EL (cell line): ENCODE data around the gene EIF2S3B.
"Not testable (repeated sequence)": the region's sequence is repeated elsewhere in the genome, so short reads cannot be mapped to it uniquely, and the experiment has no call there.

Source experiments
- DNase-seq: peaks from one replicate; pipeline ENCODE4 v3.0.0-alpha.2; 2016

EIF2S3B gene

DNA sequence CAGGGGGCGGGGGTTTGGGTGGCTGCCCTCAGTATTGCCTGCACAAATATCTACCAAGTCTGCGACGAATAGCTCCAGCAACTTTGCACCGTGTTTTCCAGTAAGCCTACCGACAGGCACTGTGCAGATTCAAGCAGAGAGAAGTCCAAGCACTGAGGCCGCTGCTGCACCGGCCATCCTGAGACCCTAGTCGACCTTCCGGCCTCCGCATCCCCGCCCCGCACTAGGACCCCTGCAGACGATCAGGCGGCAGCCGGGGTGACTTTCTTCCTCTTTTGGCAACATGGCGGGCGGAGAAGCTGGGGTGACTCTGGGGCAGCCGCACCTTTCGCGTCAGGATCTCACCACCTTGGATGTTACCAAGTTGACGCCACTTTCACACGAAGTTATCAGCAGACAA lies at the start of gene EIF2S3B:
EIF2S3B (plus strand) TSS at position 271 of the 400 bp plus-strand sequence; CDS start at position 284, 13 bp downstream.
- DNase-seq, result no peak

DNA sequence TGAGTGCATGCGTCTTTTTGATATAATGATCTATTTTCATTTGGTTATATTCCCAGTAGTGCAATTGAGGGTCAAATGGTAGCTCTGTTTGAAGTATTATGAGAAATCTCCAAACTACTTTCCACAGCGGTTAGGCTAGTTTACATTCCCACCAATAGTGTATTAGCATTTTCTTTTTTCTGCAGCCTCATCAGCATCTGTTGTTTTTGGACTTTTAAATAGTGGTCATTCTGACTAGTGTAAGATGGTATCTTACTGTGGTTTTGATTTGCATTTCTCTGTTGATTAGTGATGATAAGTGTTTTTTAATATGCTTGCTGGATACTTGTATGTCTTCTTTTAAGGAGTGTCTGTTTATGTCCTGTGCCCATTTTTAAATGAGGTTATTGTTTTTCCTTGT lies 48.8 kb upstream of the EIF2S3B start:
- no peak for DNase-seq

DNA sequence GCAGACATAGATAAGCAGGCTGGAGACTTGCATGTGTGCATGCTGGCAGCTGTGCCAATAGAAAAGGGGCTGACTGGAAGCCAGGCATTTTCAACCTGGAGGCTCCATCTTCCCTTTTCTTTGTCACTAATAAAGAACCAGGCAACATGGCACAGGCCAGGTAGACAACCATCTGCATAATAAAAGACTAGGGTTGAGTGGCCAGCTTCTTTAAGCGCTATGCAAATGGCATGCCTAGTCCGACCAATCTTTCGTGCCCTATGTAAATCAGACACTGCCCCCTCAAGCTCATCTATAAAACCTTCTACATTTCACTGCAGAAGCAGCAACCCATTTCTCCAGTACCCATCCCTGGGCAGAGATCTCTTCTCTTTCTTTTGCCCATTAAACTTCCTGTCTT lies 47.9 kb upstream of the EIF2S3B start:
- no peak for DNase-seq

DNA sequence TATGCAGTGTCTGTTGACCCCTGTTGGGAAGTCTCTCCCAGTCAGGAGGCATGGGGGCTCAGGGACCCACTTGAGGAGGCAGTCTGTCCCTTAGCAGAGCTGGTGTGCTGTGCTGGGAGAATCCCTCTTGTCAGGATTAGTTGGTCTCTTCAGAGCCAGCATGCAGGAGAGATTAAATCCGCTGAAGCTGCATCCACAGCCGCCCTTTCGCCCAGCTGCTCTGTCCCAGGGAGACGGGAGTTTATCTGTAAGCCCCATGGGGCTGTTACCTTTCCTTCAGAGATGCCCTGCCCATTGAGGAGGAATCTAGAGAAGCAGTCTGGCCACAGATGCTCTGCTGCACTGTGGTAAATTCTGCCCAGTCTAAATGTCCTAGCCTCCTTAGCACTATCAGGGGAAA lies 39.4 kb upstream of the EIF2S3B start:
- no peak for DNase-seq

DNA sequence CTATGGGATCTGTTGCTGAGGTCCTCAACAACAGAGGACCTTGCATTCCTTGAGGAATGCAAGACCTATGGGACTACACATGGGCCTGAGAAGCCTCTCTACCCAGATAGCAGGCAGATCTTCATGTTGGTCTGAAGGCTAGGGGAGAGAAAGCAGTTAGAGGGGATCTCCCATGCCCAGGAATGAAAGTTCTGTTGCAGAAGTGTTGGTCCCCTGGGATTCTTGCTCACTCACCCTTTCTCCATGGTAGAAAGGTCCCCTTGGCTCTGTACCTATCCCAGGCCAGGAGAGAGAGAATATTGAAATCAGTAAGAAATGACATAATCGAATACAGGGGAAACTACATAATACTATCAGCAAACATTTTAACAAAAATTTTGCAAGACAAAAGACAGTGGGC lies 36.0 kb upstream of the EIF2S3B start:
- no peak for DNase-seq

DNA sequence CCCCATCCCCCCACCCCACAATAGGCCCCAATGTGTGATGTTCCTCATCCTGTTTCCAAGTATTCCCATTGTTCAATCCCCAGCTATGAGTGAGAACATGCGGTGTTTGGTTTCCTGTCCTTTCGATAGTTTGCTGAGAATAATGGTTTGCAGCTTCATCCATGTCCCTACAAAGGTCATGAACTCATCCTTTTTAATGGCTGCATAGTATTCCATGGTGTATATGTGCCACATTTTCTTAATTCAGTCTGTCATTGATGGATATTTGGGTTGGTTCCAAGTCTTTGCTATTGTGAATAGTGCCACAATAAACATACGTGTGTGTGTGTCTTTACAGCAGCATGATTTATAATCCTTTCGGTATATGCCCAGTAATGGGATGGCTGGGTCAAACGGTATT lies 32.9 kb upstream of the EIF2S3B start:
- not testable (repeated sequence) for DNase-seq

DNA sequence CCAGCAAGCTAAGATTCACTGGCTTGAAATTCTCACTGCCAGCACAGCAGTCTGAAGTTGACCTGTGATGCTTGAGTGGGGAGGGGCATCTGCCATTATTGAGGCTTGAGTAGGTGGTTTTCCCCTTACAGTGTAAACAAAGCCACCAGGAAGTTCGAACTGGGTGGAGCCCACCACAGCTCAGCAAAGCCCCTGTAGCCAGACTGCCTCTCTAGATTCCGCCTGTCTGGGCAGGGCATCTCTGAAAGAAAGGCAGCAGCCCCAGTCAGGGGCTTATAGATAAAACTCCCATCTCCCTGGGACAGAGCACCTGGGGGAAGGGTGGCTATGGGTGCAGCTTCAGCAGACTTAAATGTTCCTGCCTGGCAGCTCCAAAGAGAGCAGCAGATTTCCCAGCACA lies 23.8 kb upstream of the EIF2S3B start:
- not testable (repeated sequence) for DNase-seq

DNA sequence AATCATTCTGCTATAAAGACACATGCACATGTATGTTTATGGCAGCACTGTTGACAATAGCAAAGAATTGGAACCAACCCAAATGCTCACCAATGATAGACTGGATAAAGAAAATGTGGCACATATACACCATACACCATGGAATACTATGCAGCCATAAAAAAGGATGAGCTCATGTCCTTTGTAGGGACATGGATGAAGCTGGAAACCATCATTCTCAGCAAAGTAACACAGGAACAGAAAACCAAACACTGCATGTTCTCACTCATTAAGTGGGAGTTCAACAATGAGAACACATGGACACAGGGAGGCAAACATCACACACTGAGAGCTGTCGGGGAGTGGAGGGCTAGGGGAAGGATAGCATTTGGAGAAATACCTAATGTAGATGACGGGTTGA lies 18.4 kb upstream of the EIF2S3B start:
- DNase-seq, result not testable (repeated sequence)

DNA sequence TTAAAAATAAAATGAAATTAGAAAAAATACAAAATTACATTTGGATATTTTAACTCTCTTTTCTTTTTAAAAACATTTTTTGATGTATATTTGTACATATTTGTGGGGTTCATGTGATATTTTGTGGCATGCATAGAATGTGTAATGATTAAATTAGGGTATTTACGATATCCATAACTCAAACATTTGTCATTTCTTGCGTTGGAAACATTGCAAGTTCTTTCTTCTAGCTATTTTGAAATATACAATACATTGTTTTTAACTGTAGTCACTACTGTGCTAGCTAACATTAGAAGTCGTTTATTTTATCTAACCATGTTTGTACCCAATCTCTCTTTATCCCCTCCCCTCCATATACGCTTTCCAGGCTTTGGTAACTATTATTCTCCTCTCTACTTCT lies 13.9 kb upstream of the EIF2S3B start:
- no peak for DNase-seq

DNA sequence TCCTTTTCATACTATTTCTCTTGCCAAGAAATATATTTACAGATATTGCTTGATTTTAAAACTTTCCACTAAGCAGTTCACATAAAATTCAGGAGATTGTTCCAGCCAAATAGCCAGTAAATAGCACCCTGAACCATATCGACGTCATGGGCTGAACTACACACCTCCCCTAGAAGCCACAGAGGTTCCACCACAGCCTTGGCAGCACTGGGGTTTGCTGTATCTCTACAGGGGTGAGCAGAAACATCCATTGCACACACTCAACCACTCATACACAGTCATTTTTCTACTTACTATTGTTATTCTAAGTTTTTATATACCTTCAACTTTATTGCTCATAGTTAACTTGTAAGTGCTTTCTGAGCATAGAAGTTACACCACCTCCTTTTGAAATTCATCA lies 8.1 kb upstream of the EIF2S3B start:
- DNase-seq, result no peak

DNA sequence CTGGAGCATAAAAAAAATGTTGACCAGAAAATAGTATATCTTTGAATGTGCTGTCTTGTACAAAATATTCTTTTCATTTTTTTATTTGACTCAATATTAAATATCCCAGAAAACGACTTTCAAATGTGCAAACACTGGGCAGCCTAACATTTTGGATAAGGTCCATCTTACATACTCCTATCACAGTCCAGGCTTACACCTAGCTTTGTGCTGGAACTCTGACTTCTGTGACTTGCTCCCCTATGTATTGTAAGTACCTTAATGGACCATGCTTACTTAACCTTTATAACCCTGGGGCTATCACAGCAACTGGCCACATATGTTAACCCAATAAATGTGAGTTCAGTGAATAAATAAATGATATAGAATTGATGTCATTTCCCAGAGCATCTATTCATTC lies 7.6 kb upstream of the EIF2S3B start:
- no peak for DNase-seq

DNA sequence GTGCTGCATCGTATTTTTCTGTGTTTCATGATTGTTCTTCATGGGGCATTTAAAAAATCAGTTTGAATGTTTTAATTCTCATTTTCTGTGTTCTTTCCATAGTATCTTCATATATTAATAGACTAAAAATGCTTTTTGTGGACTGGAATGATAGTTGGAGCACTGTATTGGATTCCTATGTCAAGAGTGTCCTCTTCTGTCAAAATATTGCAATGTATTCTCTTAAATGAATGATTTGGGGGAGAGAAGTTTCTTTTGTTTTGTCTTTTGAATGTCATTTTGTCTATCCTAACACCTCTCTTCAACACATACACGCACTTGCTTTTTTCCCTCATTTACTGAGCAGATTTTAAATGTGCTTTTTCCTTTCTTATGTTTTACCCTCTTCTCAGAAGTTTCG lies 4.7 kb upstream of the EIF2S3B start:
- peak; percentile 8 for DNase-seq

DNA sequence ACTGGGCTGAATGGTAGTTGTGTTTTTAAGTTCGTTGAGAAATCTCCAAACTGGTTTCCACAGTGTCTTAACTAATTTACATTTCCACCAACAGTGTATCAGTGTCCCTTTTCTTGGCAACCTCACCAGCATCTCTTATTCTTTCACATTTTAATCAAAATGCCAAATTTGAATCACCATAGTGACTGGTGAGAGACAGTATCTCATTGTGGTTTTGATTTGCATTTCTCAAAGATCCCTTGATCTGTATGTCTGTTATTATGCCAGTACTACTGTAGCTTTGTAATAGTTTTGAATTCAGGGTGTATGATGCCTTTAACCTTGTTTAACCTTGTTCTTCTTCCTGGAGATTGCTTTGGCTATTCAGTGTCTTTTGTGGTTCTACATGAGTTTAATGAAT lies 2.2 kb upstream of the EIF2S3B start:
- no peak for DNase-seq

DNA sequence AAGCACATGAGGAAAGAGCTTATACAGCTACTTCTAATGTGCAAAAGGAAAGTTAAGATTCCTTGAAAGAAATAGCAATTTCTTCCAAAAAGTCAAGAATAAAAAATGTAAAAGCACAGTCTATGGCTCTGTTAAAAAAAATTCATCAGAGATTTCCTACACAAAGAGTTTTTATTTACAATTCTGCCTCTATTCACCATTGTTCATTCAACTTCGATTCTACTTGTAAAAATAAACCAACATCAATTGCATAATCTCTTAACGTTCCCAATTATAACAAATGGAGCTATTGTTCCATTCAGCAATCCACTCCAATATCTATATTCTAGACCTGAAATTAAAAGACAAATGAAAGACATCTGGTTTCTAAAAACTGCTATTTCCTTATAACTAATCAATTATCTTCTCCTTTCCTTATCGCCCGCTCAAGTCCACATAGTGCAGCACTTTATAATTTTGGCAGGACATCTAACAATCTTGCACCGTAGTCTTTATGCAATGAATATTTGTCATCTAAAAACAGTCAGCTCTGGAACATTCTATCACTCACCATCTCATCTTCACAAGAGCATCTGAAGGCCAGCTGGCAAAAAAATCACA lies 6.2 kb downstream of the EIF2S3B start:
- DNase-seq, result no peak

DNA sequence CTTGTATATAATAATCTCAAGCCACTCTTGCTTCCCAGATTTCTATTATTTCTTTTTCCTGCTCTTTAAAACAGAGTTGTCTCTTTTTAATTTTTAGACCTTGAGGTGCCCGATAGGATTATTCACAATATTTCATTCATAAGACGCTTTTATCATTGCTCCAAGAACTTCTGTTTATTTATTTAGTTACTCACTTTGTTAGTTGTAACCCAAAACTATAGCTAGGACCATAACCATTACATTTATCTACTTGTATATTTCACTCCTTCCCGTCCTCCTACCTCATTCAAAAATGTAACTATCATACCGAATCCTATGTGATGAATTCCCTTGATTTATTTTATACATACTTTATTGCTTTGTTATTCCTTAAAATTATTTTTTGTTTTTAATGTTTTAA lies 7.1 kb downstream of the EIF2S3B start:
- no peak for DNase-seq

DNA sequence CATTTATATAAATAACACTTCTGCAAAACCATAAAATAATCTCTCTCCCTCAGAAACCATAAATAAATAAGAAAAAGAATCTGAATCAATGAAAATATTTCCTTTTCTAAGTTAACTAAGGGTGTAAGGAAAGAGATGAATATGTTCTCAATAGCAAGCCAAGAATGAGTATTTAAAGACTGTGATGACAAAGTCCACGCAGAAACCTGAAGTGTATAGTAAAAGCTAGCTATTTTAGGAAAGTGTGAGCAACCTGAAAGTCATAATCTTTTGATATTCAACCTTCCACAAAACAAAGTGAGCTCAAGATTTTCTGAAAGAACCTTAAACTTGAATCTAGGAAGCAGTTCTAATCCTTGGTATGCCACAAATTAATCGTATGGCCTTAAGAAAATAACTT lies 15.9 kb downstream of the EIF2S3B start:
- DNase-seq, result no peak

DNA sequence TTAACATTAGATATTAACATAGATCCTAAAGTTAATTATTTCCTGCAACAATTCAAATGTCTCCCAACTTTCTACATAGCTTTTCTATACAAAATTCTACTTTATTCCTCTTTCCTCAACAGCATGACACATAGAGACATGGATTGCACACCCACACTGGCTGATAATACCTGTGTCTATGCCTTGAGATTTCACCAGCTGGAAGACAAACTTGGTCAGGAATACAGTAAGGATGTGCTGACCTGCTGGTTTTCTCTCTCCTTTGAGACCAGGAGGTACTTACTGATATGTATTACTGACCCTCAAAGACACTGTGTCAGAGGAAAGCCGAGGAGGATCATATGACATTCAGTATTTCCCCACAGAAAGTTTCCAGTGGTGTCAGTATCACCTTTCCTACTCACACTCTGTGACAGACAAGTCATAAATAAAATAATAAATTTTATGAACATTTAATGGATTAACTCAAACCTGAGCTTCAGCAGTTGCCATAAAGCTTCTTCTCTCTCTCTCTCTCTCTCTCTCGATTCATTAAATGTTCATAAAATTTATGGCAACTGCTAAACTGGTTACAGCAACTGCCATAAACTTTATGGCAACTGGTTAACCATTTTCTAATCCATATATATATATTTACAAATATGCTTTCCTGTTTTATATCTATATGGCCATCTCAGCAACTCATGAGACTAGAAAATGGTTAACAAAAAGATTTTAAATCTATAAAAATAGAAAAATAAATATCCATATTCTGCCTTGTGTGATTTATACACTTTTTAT lies 22.7 kb downstream of the EIF2S3B start:
- DNase-seq, result no peak

DNA sequence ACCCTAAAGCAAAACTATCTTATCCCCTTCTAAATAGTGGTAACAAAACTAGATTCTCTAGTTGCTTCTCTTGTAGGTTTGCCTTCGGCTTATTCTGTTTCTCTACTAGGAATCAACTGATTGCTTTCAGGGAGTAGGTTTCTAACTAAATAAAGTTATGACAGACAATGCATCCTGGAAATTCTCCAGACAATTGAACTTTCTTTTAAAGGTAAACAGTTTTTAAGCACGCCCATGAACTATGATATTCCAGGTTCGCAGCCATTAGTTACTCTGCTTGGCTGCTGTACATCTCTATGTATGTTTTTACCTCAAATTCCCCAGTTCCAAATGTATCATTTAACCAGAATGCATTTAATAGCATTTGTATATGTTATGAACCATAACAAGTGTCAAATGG lies 23.9 kb downstream of the EIF2S3B start:
- DNase-seq, result no peak

DNA sequence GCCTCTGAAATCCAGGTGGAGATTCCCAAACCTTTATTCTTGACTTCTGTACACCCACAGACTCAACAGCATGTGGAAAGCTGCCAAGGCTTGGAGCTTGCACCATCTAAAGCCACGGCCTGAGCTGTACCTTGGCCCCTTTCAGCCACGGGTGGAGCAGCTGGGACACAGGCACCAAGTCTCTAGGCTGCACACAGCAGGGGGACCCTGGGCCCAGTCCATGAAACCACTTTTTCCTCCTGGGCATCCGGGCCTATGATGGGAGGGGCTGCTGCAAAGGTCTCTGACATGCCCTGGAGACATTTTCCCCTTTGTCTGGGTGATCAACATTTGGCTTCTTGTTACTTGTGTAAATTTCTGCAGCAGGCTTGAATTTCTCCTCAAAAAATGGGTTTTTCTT lies 32.0 kb downstream of the EIF2S3B start:
- no peak for DNase-seq

DNA sequence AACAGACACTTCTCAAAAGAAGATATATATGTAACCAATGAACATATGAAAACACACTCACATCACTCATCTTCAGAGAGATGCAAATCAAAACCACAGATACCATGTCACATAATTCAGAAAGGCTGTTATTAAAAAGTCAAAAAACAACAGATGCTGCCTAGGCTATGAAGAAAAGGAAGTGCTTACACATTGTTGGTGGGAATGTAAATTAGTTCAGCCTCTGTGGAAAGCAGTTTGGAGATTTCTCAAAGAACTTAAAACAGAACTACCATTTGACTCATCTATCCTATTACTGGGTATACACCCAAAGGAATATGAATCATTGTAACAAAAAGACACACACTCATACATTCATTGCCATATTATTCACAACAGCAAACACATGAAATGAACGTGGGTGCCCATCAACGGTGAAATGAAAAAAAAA lies 35.1 kb downstream of the EIF2S3B start:
- DNase-seq, result peak; percentile 28

DNA sequence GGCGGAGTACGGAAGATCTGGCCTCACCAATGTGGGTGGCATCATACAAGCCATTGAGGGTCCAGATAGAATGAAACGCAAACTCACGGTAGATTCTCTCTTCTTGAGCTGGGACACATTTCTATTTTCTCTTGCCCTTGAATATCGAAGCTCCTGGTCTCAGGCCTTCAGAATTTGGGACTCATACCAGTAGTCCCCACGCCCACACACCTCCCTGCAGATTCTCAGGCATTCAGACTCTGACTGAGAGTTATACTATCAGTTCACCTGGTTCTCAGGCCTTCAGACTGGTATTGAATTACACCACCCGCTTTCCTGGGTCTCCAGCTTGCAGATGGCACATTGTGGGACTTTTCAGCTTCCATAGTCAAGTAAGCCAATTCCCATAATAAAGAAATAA lies 37.8 kb downstream of the EIF2S3B start:
- DNase-seq, result no peak

DNA sequence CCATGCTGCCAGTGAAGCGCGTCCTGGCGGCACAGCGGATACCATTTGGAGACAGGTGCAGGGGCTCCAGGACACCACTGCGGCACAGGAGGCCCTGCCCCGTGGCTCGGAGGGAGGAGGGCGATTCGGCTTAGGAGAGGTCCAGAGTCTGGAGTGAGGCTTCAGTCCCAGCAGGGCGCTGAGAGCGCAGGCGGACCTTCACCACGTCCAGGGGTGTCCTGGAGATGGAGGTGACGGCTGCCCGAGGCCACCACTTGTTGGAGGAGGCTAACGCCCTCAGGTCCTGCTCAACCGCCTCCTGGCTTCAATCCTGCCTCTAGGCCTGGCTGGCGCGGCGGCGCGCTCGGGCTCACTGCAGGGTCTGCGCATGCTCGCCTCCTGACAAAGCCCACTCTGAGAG lies 45.7 kb downstream of the EIF2S3B start:
- DNase-seq, result no peak

DNA sequence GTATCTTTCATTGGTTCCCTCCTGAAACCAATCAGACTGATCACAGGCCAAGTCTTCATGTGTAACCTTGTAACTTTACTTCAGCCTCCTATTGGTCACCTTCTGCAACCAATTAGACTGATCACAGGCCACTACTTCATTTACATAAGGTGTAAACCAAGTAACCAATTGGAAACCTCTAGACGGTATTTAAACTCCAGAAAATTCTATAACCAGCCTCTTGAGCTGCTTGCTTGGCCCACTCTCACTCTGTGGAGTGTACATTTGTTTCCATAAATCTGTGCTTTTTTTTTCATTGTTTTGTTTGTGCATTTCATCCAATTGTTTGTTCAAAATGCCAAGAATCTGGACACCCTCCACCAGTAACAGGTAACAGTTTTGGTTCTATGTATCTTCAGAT lies 47.5 kb downstream of the EIF2S3B start:
- DNase-seq, result no peak

DNA sequence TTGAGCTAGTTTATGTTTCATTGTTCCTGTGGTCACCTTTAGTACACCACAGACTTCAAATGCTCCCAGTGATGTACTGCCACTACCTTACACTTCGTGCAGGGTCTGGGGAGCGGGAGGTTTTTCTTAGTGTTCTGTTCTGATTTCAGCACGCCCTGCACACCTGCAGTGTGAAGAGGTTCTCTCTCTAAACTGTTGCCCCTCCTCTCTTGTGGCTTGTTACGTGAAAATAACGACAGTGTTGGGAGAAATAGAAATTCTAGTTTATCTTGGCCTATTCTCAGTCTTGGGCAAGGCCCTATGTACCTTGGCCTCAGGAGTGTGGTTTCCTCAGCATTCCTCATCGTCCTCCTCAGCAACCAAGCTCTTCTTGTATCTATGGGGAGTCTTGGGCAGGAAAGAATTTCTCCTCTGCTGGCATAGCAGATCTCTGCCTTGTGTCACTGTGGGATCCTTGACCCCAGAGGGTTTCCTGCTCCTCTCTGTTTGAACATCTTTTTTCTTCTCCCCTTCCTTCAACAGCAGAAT lies 48.6 kb downstream of the EIF2S3B start:
- DNase-seq, result no peak
